CD14-positive monocyte (primary cell): ENCODE results near the gene IGFBP6. TPM values are rescaled to one million over a fixed set of nuclear protein-coding genes. Genes with fewer than 3 reads are reported as not detected.
A peak's percentile ranks its signal among the peaks of the same experiment; 100 is the strongest.
"Not testable (repeated sequence)": the region's sequence is repeated elsewhere in the genome, so short reads cannot be mapped to it uniquely, and the experiment has no call there.

Source experiments
- DNase-seq, 3 donors: peaks; one replicate each; pipeline ENCODE4 v3.0.0-alpha.2; 2011 to 2022
- H2AFZ ChIP-seq: 2 replicates; pipeline ENCODE4 v1.6.0; 2012; ENCODE audit warnings: mild to moderate bottlenecking, low read depth, low read length, inconsistent platforms; ENCODE audit not compliant: insufficient read depth, poor library complexity, severe bottlenecking
- H3K27ac ChIP-seq, 2 donors: 1 replicate in 1 of 2; 2 replicates in 1 of 2; pipeline ENCODE4 v1.5.1; 2012 to 2013; ENCODE audit warnings: low read length in 2 of 2, control low read depth in 1 of 2, inconsistent platforms in 1 of 2, low read depth in 1 of 2, mild to moderate bottlenecking in 1 of 2
- H3K27me3 ChIP-seq, 2 donors: one replicate each; pipeline versions ENCODE4 v1.6.0 to v1.6.1; 2011 to 2013; ENCODE audit warnings: low read length in 2 of 2; ENCODE audit not compliant: control insufficient read depth in 2 of 2, insufficient read depth in 2 of 2
- H3K36me3 ChIP-seq, 2 donors: replicated peaks in 1 of 2; 1 replicate in 1 of 2; 2 replicates in 1 of 2; pipeline versions ENCODE4 v1.5.1 to v1.6.1; 2012 to 2013; ENCODE audit warnings: low read length in 2 of 2, control low read depth in 1 of 2, inconsistent platforms in 1 of 2, mild to moderate bottlenecking in 1 of 2; ENCODE audit not compliant: insufficient read depth in 2 of 2, control insufficient read depth in 1 of 2
- H3K4me1 ChIP-seq, 2 donors: 1 replicate in 1 of 2; 2 replicates in 1 of 2; pipeline versions ENCODE4 v1.5.1 to v1.6.1; 2012 to 2013; ENCODE audit warnings: low read length in 2 of 2, control low read depth in 1 of 2, inconsistent platforms in 1 of 2, mild to moderate bottlenecking in 1 of 2, moderate library complexity in 1 of 2; ENCODE audit not compliant: insufficient read depth in 2 of 2, control insufficient read depth in 1 of 2
- H3K4me2 ChIP-seq: replicated peaks from 2 replicates; pipeline ENCODE3; 2012; ENCODE audit warnings: low read length, moderate library complexity, mild to moderate bottlenecking; ENCODE audit not compliant: poor library complexity, severe bottlenecking; ENCODE audit errors: extremely low read depth
- H3K4me3 ChIP-seq, 3 experiments: fragments of 200-600 bp in 1 of 3; sonication (generic) in 1 of 3; replicated peaks in 1 of 3; 1 replicate in 2 of 3; 2 replicates in 1 of 3; pipeline ENCODE4 v1.5.1; 2011 to 2013; ENCODE audit warnings: low read length in 3 of 3, mild to moderate bottlenecking in 3 of 3, control low read depth in 2 of 3, low read depth in 2 of 3, inconsistent platforms in 1 of 3, moderate library complexity in 1 of 3
- H3K79me2 ChIP-seq: 2 replicates; pipeline ENCODE4 v1.6.0; 2012; ENCODE audit warnings: mild to moderate bottlenecking, control low read depth, inconsistent platforms, low read length, moderate library complexity; ENCODE audit not compliant: insufficient read depth
- H3K9ac ChIP-seq: 2 replicates; pipeline ENCODE4 v1.6.0; 2017; ENCODE audit warnings: low read length, mild to moderate bottlenecking; ENCODE audit not compliant: insufficient read depth, poor library complexity, severe bottlenecking
- H3K9me3 ChIP-seq, 2 donors: replicated peaks in 1 of 2; 1 replicate in 1 of 2; 2 replicates in 1 of 2; pipeline versions ENCODE4 v1.5.1 to v1.6.1; 2012 to 2013; ENCODE audit warnings: low read length in 2 of 2, control low read depth in 1 of 2; ENCODE audit not compliant: control insufficient read depth in 1 of 2, insufficient read depth in 1 of 2
- H4K20me1 ChIP-seq: 2 replicates; pipeline ENCODE4 v1.6.0; 2012; ENCODE audit warnings: mild to moderate bottlenecking, low read length, control low read depth, moderate library complexity; ENCODE audit not compliant: insufficient read depth
- H3K27ac Mint-ChIP-seq, 7 donors: one replicate each; pipeline ENCODE4 v1.8.0; 2020; ENCODE audit warnings: mild to moderate bottlenecking in 7 of 7, mixed read lengths in 7 of 7, moderate library complexity in 6 of 7, inconsistent platforms in 2 of 7
- H3K27me3 Mint-ChIP-seq, 3 donors: one replicate each; pipeline ENCODE4 v1.8.0; 2021 to 2022; ENCODE audit warnings: low read depth in 3 of 3, mild to moderate bottlenecking in 3 of 3, mixed read lengths in 3 of 3, moderate library complexity in 3 of 3, inconsistent platforms in 1 of 3
- H3K36me3 Mint-ChIP-seq, 2 donors: one replicate each; pipeline ENCODE4 v1.8.0; 2020; ENCODE audit warnings: mixed read lengths in 2 of 2, inconsistent platforms in 1 of 2, mild to moderate bottlenecking in 1 of 2
- H3K4me1 Mint-ChIP-seq: one replicate; pipeline ENCODE4 v1.8.0; 2020; ENCODE audit warnings: mild to moderate bottlenecking, mixed read lengths
- H3K4me3 Mint-ChIP-seq, 2 donors: one replicate each; pipeline ENCODE4 v1.8.0; 2020; ENCODE audit warnings: mild to moderate bottlenecking in 2 of 2, mixed read lengths in 2 of 2, moderate library complexity in 1 of 2
- H3K9me3 Mint-ChIP-seq, 7 donors: one replicate each; pipeline ENCODE4 v1.8.0; 2020 to 2022; ENCODE audit warnings: mixed read lengths in 7 of 7, mild to moderate bottlenecking in 6 of 7, moderate library complexity in 6 of 7, inconsistent platforms in 2 of 7
- WGBS: methylation state at CpG from one replicate; pipeline ENCODE4 v1.1.5; 2013; ENCODE audit warnings: missing lambda C conversion rate; ENCODE audit not compliant: insufficient coverage; 5-methylcytosine and 5-hydroxymethylcytosine counted together
- intact Hi-C, 2 donors: fragments of 100-400 bp; cut with micrococcal nuclease; formaldehyde crosslinking; loops; one replicate each; pipeline versions ENCODE4 v1.15.0 to v1.15.1; 2023
- polyA plus RNA-seq, 3 donors: library from polyadenylated mRNA; depleted of rRNA in 1 of 3; unstranded in 2 of 3; stranded (reverse) in 1 of 3; fragments of 300-500 nt in 2 of 3; fragments of >200 nt in 1 of 3; fragmentation: Illumina TruSeq in 2 of 3; gene quantifications; 1 replicate in 2 of 3; 2 replicates in 1 of 3; pipeline ENCODE4 v1.2.3, GENCODE V29; 2012 to 2021
- TF ChIP-seq, protein P1 (sequence below): fragments of 200-600 bp; IDR thresholded peaks from one replicate; pipeline ENCODE4 v1.8.0; 2022; ENCODE audit warnings: antibody characterized with exemption, mild to moderate bottlenecking

IGFBP6 gene
- polyA plus RNA-seq, 3 donors, result 0.20 TPM; not detected in 2

DNA sequence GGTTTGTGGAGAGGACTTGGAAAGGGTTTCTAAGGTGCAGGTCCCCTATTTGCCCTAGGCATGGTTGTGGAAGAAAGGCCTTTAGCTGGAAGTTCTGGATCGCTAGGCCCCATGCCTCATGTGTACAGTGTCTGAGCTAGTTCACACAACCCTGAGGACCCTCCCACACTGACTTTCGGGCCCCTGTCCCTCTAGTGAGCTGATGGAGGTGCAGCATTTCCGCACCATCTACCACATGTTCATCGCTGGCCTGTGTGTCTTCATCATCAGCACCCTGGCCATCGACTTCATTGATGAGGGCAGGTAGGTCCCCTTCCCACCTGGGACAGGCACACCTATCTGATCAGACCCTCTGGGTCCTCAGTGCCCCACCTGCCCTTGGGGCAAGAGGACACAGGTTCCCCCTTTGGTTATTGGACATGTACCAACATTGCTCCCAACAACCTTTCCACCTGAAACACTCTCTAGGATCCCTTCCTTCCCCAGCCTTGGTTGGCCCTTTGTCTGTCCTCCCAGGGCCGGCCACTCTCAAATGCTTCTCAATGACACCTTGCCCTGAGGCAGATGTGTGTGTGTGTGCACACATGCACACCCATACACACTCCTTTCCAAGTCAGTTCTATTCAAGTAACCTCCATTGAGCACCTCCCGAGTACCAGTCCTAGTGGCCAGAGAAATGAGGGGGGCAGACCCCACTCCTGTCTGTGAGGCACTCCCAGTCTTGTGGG lies 8.4 kb downstream of the IGFBP6 start:
- TF ChIP-seq, protein P1, sequence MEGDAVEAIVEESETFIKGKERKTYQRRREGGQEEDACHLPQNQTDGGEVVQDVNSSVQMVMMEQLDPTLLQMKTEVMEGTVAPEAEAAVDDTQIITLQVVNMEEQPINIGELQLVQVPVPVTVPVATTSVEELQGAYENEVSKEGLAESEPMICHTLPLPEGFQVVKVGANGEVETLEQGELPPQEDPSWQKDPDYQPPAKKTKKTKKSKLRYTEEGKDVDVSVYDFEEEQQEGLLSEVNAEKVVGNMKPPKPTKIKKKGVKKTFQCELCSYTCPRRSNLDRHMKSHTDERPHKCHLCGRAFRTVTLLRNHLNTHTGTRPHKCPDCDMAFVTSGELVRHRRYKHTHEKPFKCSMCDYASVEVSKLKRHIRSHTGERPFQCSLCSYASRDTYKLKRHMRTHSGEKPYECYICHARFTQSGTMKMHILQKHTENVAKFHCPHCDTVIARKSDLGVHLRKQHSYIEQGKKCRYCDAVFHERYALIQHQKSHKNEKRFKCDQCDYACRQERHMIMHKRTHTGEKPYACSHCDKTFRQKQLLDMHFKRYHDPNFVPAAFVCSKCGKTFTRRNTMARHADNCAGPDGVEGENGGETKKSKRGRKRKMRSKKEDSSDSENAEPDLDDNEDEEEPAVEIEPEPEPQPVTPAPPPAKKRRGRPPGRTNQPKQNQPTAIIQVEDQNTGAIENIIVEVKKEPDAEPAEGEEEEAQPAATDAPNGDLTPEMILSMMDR, result no peak
- Histone ChIP-seq H3K36me3 (no peaks in the 10 kb centered on the region), H3K9me3 (no peaks in the 10 kb centered on the region), H3K27me3 (no peaks in the 10 kb centered on the region), H3K4me1 (peaks cover 24 to 27% of the 10 kb centered on the region in 2 donors), H2AFZ (no peak overlapping the region), H3K4me2 (no peak overlapping the region), H3K9ac (no peak overlapping the region), H3K27ac (no peak overlapping the region), H3K79me2 (no peaks in the 10 kb centered on the region), H4K20me1 (no peaks in the 10 kb centered on the region), H3K4me3 (no peak overlapping the region)
- DNase-seq, result no peak
- peaks cover 0 to 5% (median 2%) of the 10 kb centered on the region in 3 donors for H3K27me3 Mint-ChIP-seq
- H3K4me3 Mint-ChIP-seq, result no peak overlapping the region
- WGBS, result 87% methylated on average over 7 of the region's 7 CpGs
- H3K27ac Mint-ChIP-seq, result no peak overlapping the region
- peaks cover 26% of the 10 kb centered on the region for H3K4me1 Mint-ChIP-seq
- no peaks in the 10 kb centered on the region for H3K36me3 Mint-ChIP-seq
- intact Hi-C loops, result no loop called here
- no peaks in the 10 kb centered on the region for H3K9me3 Mint-ChIP-seq

DNA sequence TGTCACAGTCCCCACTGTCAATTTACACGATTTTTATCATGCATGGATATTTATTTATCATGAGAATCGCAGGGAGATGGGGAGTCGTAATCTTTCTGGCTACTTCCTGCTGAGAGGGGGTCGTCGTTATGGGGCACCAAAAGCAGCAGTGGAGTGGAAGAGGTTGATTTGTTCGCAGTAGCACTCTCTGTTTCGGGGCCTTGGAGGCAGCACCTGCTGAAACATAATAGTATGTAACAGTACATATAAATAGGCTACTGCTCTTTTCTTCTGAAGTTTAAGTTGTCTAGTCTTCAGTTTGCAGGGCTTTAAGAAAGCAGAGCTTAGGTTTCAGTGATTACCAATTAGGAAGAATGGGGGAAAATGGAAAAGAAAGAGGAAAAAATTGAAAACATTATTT lies 9.7 kb downstream of the IGFBP6 start:
- H2AFZ ChIP-seq, result no peak overlapping the region
- H3K9me3 Mint-ChIP-seq, result peaks cover 0 to 2% (median 0%) of the 10 kb centered on the region in 7 donors
- H3K36me3 Mint-ChIP-seq, result no peaks in the 10 kb centered on the region
- no peak overlapping the region for H3K27ac Mint-ChIP-seq
- no peaks in the 10 kb centered on the region for H3K27me3 ChIP-seq
- no peak overlapping the region for H3K4me3 Mint-ChIP-seq
- H3K4me2 ChIP-seq, result no peak overlapping the region
- H3K36me3 ChIP-seq, result no peaks in the 10 kb centered on the region
- intact Hi-C loops, result no loop called here
- WGBS, result 76% methylated on average over 5 of the region's 7 CpGs
- H3K4me1 Mint-ChIP-seq, result peaks cover 28% of the 10 kb centered on the region
- H3K79me2 ChIP-seq, result no peaks in the 10 kb centered on the region
- TF ChIP-seq, protein P1, result no peak
- H4K20me1 ChIP-seq, result no peaks in the 10 kb centered on the region
- H3K27ac ChIP-seq, result no peak overlapping the region
- peaks cover 22 to 25% of the 10 kb centered on the region in 2 donors for H3K4me1 ChIP-seq
- no peak overlapping the region for H3K4me3 ChIP-seq
- H3K27me3 Mint-ChIP-seq, result peaks cover 0 to 5% (median 2%) of the 10 kb centered on the region in 3 donors
- no peaks in the 10 kb centered on the region for H3K9me3 ChIP-seq
- H3K9ac ChIP-seq, result no peak overlapping the region
- DNase-seq, result no peak

DNA sequence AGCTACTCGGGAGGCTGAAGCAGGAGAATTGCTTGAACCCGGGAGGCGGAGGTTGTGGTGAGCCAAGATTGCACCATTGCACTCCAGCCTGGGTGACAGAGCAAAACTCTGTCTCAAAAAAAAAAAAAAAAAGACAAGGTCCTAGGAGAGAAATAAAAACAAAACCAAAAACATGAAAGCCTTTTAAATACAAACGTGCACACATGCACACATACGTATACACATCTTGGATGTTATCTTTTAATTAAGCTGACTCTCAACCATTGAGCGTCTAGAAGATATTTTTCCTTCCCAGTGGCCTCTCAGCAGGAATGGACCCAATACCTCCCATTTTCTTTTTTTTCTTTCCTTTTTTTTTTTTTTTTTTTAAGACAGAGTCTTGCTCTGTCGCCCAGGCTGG lies 15.0 kb downstream of the IGFBP6 start:
- H3K36me3 ChIP-seq, H3K4me1 ChIP-seq, H3K27me3 ChIP-seq, intact Hi-C loops, H3K9me3 Mint-ChIP-seq, DNase-seq, H3K79me2 ChIP-seq, H2AFZ ChIP-seq, H3K9me3 ChIP-seq, H3K4me2 ChIP-seq, H3K36me3 Mint-ChIP-seq, H3K4me3 ChIP-seq, H3K27me3 Mint-ChIP-seq, H3K27ac ChIP-seq, H3K9ac ChIP-seq, H3K4me3 Mint-ChIP-seq, H4K20me1 ChIP-seq: not testable (repeated sequence)
- no CpG with 5 or more reads among the region's 7 CpGs for WGBS
- Mint-ChIP-seq H3K27ac (peak overlapping the region in 3 of 7 donors; percentile 5 to 54 (median 6)), H3K4me1 (peaks cover 16% of the 10 kb centered on the region)
